NCI-H524 treated with DMSO at 0.1 percent for 48 hours (cell line): ENCODE results near the gene UPK1B.
A peak's percentile ranks its signal among the peaks of the same experiment; 100 is the strongest.
"Not testable (repeated sequence)": the region's sequence is repeated elsewhere in the genome, so short reads cannot be mapped to it uniquely, and the experiment has no call there.

Experiments used
- DNase-seq: peaks from one replicate; lab custom pipeline; 2025; lab: John Stamatoyannopoulos, UW

The UPK1B gene

DNA sequence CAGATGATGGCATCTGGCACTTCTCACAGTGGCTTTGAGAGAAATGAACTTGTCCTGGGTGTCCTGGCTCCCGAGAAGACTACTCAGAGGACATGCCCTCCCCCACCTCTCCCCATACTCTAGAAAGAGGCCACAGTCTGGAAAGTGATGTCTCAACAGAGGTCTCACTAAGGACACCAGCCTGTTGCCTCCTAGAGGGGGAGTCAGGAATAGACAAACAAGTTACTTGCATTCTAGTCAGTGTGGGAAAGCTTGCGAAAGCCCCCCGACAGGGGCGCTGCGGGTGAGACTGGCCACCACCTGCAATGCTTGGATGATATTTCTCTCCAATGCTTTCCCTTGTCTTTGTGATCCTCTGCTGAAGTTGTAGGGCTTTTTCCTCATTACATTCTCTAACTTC, 50.1 kb downstream of the UPK1B start:
- no peak for DNase-seq

DNA sequence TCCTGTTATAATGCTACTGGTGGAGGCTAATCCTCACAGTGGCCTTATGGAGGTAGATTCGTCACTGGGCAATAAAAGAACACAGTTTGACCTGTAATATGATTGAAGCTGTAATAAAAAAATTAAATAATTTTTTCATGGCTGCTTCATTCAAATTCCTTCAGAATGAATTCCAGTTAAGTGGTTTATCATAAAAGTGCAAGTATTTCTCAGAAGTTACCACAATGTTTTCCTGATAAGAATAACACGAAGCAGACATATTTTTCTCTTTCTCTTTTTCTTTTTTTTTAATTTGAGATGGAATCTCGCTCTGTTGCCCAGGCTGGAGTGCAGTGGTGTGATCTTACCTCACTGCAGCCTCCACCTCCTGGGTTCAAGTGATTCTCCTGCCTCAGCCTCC, 51.7 kb downstream of the UPK1B start:
- no peak for DNase-seq

DNA sequence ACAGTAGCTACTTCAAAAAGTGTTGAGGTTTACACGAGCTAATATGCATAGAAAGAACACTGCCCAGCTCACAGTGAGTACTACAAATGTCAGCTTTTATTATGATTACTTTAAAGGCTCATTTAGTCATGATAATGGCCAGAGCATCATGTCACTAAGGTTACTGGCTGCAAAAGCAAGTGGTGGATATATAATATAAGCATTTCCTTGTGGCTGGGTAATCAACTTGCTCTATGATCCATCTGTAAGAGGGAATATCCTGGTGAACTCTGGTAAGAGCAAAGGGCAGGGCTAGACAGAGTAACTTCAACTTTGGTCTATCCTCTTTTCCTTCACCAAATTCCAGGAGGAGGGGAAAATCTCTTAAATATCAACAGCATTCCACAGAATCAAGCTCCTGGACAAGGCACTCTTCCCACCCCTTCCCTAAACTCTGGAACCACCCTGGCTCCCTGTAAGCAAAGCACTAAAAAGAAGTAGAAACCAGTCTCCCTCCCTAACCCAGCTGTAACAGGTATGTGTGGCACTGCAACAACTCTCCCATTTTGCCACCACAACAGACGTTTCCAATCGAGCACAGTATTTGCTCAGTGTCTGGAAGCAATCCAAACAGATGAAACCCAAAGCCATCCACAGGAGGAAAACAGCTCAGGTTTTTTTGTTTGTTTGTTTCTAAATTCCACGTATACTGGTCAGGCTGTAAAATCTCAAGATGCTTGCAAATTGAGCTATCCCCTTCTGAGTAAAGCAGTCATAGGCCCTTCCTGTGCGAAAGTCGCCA, 53.9 kb downstream of the UPK1B start:
- no peak for DNase-seq

DNA sequence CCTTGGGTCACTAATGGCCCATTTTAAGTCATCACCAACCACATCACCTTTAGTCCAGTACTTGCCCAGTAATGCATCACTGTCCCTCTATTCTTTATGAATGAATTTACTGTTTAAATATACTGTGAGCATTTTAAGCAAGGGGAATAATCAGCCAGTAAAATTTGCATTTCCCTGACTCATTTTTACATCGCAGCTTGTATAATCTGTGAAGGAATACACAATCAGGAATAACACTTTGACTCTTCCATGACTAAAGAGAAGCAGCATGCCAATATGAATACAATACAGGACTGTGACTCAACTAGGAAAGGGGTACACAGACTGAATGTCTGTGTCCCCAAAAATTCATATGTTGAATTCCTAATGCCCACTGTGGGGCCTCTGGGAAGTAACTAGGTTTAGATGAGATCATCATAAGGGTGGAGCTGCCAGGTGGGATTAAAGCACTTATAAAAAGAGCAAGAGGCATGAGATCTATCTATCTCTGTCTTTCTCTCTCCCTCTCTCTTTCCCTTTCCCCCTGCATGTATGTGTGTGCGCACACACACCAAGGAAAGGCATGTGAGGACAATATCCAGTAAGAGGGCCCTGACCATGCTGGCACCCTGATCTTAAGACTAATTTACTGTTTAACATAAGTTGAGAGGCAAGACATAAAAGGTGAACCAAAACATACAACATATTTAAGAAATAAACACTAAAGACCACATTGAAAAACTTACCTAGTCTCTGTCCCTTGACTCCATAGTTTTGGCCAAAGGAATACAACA, 55.2 kb downstream of the UPK1B start:
- DNase-seq: no peak

DNA sequence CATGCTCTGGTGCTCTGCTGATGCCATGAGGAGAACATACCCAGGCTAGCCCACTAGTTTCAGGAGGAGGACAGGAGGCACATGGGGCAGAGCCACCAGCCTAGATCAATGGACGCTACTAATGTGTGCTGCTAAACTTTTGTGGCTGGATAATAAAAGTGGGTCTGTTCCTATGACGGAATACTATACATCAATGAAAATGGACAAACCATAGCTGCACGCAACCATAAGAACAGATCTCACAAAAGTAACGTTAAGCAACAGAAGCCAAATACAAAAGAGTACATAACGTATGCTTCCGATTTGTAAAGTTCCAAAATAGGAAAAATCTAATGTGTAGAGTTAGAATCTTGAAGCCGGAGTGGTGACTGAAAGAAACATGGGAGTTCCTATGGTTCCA, 55.8 kb downstream of the UPK1B start:
- DNase-seq: no peak

DNA sequence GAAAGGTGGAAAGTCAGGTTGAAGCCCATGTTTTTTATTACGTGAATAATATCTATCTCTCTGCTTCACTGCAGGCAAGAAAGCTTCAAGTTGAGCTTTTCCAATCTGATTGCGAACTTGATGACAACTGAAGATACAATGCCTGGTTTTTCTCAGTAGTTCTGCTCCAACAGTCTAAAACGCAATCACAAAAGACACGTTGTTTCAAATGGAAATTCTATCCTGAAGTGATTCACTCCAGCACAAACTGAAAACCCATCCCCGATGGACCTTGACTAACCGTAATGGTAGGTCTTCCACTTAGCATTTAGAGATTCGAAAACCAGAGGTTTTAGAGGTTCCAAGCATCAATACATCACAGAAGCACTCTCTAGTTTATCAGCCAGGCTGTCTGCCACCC, 56.7 kb downstream of the UPK1B start:
- no peak for DNase-seq

DNA sequence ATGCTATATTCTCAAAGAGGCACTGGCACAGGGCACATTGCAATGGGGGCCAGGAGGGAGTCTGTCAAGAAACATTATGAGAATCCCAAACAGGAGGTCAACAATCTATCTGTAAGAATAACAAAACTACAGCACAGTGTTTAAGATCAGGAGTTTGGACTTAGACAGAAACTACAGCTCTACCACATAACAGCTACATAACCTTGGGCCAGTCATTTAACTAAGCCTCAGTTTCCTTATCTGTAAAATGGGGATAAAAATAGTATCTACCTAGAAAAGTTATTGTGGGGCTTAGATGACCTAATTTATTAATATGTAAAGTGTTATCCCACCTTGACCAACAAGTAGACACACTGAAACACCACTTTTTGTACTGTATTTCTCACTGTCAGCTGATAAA, 57.3 kb downstream of the UPK1B start:
- DNase-seq: no peak

DNA sequence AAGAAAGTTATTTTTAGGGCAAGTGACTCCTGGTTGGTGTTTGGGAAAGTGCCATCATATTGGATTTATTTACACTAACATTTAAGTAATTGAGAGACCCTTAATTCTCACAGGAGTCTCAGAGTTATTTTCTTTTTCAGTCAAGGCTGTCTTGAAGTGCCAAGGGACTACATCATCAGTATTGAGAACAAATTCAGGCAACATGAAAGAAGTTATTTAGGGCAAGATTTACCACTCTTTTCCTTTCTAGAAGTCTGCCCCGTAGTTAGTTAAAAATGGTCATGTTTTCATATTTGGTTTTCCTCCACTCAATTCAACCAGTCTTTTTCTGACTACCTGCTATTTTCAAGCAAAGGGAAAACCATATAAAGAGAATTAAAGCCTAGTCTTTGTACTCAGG, 61.2 kb downstream of the UPK1B start:
- DNase-seq: no peak

DNA sequence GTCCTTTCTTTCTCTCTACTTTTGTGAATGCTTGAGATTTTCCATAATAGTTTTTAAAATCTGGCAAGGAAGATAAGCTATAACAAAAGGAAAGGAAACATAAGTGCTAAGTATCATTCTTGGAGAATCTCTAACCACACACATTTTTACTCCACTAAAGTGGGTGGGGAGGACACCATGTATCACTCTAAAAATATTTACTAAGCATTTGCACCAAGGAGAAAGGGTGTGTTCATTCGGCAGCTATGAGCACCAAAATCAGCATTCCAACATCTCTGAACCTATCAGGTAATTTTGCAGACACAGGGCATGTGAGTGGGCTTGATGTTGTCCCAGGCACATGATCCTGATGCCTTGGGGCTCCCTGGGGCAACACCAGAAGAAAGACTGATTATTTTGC, 61.8 kb downstream of the UPK1B start:
- no peak for DNase-seq

DNA sequence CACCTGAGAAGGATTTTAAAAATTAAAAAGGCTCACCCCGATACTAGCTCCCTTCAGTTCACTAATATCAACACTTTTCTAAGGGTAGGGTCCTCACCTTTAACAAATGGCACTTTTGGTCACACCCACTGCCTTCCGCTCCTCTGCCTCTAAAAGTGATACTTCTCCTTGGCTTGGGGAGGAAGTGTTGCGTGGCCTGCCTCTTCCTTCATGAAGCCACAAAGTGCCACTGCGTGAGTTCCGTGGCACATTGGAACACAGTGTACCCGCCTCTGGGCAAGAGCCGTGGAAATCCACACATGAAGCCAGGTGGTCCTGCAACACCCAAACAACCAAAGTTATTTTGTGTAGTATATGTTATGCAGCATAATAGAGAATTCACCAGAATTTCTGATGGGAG, 63.4 kb downstream of the UPK1B start:
- no peak for DNase-seq

DNA sequence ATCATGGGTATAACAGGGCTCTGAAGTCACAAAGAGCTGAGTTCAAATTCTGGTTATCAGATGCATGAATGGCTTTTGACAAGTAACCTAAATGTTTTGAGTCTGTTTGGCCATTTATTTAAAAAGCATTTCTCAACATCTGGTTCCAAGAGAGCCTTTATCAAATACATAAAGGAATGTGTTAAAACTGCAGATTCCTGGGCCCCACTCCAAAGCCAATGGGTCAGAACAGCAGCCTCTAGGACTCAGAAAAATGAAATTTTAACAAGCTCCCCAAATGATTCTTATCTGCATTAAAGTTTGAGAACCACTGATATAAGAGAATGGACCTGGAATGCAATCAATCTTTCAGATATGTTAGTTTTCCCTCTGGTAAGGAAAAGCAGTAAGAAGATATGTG, 63.9 kb downstream of the UPK1B start:
- no peak for DNase-seq

DNA sequence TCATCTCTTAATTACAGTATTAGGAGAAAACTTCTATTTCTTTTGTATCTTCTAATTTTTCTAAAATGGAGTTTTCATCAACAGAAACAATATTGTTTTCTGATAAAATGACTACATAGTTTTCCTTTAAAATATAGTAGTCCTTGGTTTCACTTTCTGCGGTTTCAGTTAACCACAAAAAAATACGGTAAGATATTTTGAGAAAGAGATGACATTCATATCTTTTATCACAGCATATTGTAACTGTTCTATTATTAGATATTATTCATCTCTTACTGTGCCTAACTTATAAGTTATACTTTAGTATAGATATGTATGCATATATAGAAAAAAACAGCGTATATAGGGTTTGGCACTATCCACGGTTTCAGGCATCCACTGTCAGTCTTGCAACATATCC, 65.0 kb downstream of the UPK1B start:
- DNase-seq: no peak

DNA sequence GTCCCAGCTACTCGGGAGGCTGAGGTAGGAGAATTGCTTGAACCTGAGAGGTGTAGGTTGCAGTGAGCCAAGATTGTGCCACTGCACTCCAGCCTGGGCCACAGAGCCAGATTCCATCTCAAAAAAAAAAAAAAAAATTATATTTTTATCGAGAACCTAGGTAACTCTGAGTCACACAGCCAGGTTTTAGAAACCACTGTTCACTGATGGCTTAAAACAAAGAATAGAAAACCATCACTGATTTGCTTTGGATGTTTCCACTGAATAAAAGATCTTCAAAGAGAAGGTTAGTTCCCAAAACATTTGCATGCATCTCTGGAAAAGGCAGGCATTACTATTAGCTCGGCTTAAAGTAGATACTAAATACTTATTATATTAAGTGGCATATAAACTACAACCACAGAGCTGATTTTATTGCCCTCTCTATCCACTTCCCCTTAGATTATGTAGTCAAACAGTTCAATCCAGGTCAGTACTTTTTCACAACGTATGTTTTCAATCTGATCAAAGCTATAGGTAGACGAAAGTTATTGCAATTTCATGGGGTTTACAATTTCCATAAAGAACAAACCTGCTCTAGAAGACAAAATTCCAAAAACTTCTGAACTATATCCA, 65.9 kb downstream of the UPK1B start:
- DNase-seq: no peak

DNA sequence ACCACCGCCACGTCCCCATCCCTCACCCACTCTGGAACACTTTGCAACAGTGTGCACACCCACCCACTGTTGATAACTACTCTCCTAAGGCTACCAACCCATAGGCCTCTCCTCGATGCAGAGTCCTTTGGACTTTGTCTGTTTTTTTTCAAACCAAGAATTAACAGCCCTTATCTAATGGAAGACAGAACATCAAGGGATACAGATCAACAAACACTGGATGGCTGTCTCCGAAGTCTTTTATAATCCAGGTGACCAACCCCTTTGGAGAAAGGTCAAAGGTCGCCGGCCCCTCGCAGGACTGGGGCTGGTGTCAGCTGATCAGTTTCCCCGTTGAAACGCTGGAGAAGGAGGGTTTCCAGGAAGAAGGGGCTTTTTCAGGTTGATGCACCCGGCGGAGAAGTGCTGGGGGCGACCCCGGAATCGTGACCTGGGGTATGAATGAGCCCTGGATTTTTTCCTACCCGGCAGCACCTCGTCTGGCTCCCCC, 66.7 kb downstream of the UPK1B start:
- DNase-seq: no peak

DNA sequence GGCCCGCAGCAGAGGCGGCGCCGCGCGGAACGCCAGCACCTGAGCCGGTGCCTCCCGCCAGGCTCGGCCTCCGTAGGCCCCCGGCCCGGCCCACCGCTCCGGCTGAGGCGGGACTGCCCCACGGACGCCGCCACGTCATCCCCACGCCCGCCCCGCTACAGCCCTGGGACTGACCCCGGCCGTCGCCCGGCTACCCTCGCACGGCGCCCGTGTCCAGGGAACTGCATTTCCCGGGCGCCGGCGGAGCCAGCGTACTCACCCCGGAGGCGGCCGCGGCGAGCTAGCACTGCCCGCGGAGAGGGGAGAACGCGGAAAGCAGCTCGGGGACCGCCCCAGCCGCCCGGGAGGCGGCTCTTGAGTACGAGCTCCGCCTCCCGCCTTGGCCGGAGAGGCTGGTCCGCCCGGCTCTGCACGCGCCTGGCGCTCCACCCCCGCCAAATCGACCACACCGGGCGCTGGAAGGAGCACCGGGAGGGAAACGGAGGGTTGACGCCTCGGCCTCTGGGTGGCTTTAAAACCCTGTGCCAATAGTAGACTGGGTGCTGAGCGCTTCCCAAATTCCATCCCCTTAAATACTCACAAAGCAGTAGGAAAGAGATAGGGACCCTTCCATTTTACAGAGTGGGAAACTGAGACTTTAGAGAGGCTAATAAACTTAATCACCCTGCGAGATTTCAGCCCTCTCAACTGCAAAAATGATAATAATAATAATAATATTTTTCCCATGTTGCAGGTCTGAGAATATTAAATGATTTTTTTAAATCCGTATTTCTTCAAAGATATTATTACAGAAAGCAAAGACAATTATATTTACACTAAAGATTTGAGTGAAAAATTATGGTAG, 67.4 kb downstream of the UPK1B start, which contains the start of gene B4GALT4:
Gene B4GALT4, minus strand, starts transcription at position 288 of the 844 bp plus-strand sequence. CDS start 10,779 bp downstream, outside the sequence.
- DNase-seq: peak; percentile 58

DNA sequence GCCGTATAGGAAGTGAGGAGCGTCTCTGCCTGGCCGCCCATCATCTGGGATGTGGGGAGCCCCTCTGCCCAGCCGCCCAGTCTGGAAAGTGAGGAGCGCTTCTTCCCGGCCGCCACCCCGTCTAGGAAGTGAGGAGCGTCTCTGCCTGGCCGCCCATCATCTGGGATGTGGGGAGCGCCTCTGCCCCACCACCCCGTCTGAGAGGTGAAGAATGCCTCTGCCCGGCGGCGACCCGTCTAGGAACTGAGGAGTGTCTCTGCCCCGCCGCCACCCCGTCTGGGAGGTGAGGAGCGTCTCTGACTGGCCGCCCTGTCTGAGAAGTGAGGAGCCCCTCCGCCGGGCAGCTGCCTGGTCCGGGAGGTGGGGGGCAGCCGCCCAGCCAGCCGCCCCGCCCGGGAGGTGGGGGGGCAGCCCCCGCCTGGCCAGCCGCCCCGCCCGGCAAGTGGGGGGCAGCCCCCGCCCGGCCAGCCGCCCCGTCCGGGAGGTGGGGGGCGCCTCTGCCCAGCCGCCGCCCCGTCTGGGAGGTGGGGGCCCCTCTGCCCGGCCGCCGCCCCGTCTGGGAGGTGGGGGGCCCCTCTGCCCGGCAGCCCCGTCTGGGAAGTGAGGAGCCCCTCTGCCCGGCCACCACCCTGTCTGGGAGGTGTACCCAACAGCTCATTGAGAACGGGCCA, 69.1 kb downstream of the UPK1B start:
- DNase-seq: not testable (repeated sequence)

DNA sequence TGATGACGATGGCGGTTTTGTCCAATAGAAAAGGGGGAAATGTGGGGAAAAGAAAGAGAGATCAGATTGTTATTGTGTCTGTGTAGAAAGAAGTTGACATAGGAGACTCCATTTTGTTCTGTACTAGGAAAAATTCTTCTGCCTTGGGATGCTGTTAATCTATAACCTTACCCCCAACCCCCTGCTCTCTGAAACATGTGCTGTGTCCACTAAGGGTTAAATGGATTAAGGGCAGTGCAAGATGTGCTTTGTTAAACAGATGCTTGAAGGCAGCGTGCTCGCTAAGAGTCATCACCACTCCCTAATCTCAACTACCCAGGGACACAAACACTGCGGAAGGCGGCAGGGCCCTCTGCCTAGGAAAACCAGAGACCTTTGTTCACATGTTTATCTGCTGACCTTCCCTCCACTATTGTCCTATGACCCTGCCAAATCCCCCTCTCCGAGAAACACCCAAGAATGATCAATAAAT, 69.7 kb downstream of the UPK1B start:
- not testable (repeated sequence) for DNase-seq

DNA sequence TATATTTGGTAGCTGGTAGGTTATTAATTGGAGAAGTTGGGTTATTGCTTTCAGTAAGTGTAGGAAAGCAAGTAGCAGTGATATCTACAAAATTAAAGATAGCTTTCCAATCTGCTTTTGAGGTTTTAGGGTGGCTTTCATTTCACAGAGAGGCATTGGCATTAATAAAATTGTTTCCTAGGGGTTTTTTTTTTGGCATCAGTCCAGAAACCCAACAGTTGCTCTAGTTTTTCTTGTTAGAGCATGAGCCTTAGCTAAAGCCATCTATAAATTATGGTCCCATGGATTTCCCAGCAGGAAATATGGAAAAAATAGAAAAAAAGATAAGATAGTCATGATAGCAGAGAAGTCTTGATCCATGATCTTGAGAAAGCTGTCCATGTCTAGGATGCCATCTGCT, 70.3 kb downstream of the UPK1B start:
- DNase-seq: no peak

DNA sequence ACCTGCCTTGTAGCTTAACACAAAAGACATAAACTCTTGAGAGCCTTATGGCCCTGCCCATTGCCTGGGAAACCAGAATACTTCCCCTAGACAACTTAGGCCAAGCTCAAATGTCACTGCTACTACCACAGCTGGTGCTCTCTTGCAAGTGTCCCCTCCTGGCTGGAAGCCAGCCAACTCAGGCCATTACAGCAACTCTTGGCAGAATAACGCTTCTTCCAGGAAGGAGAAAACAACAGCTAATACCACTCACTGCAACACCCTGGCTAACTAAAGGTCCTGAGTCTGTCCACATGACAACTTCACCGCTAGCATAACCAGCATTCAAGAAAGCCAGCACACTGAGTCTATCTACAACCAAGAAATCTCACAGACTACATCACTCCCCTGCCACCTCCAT, 72.4 kb downstream of the UPK1B start:
- peak; percentile 82 for DNase-seq
